HG02610 (cell line): Measurements from ENCODE around the gene PPM1J.
"Not testable (repeated sequence)": the region's sequence is repeated elsewhere in the genome, so short reads cannot be mapped to it uniquely, and the experiment has no call there.

Experiments used
- ATAC-seq: cut with Tn5 transposase; IDR thresholded peaks from one replicate; pipeline ENCODE4 v1.9.1; 2021; ENCODE audit warnings: mild to moderate bottlenecking, moderate library complexity; ENCODE audit not compliant: unreplicated experiment

PPM1J gene

GRCh38 chr1:112722601-112723510 is 7.7 kb upstream of the PPM1J start:
- no peak for ATAC-seq

DNA sequence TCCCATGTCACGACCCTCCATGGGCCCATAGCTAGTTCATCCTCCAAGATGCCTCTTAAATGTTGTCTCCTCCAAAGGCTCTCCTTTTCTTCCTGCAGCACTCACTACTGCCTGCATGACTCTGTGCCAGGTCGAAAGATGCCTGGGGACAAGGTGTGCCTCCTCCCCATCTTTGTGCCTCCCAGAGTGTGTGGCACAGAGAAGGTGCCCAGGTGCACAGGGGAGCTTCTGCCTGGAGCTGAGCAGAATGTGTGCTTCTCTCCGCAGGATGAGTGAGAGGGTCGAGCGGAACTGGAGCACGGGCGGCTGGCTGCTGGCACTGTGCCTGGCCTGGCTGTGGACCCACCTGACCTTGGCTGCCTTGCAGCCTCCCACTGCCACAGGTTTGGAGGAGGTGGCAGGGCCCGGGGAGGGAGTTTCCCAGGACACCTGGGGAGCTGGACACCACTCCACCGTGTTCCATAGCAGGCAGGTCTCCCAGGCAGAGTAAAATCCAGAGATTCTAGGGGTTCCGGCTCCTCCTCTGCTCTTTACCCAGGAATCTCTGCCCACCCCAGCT is 6.9 kb upstream of the PPM1J start:
- no peak for ATAC-seq

DNA sequence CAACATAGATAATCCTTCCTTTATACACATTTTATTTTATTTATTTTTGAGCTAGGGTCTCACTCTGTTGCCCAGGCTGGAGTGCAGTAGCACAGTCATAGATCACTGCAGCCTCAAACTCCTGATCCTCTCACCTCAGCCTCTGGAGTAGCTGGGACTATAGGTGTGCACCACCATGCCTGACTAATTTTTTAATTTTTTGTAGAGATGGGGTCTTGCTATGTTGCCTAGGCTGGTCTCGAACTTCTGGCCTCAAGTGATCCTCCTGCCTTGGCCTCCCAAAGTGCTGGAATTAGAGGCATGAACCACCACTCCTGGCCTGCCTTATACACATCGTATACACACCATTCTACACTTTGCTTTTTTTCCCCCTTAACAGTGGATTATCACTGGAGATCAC is 6.2 kb upstream of the PPM1J start:
- not testable (repeated sequence) for ATAC-seq

DNA sequence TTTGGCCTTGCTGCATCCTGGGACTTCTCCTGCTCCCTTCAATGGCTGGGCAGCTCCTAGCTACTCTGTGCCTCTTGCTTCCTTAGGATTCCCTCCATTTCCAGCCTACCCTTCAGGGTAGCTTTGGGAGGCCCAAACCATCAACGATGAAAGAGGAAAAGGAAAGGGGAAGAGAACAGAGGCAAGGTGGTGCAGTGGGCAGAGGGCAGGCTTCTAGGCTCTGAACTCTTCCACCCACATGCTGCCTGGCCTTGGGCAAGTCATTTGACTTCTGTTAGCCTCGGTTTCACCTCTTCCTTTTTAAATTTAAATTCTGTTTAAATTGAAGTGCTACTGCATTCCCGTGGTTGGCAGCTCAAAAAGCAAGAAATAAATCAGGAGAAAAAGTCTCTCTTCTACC is 5.7 kb upstream of the PPM1J start:
- ATAC-seq = no peak

GRCh38 chr1:112719706-112720105 is 4.6 kb upstream of the PPM1J start:
- no peak for ATAC-seq

- ATAC-seq = no peak
Measured at GRCh38 chr1:112718691-112719418, 3.7 kb upstream of the PPM1J start.

- ATAC-seq = no peak
Measured at GRCh38 chr1:112717263-112717873, 2.2 kb upstream of the PPM1J start.

GRCh38 chr1:112716133-112716720 is 1.1 kb upstream of the PPM1J start:
- peak; percentile 41 for ATAC-seq

GRCh38 chr1:112714313-112715263 is 544 bp downstream of the PPM1J start:
- ATAC-seq = peak; percentile 6

DNA sequence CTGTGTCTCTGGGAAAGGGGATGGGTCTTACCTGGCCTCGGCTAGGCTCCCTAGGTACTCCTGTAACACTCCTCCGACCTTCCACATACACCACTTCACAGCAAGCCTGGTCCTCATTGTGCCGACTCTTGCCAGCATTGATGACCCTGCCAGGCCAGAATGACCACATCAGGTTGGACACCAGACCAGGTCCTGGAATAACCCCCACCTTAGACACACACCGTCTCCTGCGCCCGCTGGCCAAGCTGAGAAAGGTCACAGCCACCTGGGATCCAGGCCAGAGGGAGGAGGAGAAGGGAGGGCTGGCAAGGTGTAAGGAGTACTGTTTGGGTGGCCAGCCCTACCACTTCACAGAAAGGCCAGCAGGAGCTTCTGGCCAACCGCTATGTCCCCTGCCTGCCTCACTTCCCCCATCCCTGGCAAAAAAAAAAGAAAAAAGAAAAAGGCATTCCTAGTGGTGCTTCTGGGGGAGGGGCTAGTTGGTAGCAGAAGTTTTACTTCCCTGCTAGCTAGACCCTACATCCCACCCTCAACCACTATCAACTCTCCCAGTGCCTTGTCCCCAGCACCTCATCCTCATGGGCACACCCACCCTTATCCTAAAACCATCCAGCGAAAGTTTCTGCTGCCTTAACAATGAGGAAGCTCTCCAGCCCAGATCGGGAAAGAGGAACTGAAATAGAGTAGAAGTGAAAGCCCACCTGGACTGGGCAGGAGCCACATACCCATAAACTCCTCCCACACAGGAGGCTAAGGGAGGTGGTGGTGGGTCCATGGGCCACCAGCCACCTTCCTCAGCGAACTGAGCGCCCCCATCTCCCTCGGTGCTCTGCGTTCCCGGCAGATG is 1.4 kb downstream of the PPM1J start:
- no peak for ATAC-seq

DNA sequence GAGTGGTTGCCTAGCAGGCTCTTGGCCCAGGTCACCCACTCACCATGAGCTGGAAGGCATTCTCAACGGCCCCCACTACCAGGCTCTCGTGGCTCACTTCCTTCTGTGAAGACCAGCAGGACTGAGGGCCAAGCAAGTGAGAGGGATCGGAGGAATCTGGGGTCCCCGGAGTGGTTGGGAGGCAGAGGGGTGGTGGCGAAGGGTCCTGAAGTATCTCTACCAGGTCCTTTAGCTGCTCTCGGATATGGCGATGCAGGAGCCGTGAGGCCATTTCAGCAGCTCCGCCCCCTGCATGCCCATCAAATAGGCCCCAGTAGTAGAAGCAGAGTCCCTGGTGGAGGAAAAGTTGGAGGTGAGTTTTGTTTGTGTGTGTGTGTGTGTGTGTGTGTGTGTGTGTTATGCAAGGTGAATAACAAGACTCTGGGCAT is 2.4 kb downstream of the PPM1J start:
- ATAC-seq = no peak

DNA sequence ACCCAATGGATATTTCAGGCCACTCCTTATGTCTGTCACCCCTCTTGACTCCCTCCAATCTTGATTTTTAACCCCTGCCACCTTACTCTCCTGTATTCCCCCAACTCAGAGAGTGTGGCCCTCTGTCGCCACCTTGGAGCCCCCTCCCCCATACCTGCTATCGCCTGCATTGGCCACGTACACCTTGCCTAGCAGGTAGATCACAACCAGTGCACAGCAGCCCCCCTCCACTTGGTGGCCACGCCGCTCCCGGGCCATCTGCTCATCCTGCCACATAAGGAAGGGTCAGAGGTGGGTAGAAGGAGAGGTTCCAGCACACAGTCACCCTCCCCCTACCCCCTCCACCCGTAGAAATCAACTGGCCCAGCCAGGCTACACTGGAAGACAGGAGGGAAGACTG is 2.9 kb downstream of the PPM1J start:
- ATAC-seq = no peak

- ATAC-seq = no peak
Measured at GRCh38 chr1:112711670-112712069, 3.5 kb downstream of the PPM1J start.

DNA sequence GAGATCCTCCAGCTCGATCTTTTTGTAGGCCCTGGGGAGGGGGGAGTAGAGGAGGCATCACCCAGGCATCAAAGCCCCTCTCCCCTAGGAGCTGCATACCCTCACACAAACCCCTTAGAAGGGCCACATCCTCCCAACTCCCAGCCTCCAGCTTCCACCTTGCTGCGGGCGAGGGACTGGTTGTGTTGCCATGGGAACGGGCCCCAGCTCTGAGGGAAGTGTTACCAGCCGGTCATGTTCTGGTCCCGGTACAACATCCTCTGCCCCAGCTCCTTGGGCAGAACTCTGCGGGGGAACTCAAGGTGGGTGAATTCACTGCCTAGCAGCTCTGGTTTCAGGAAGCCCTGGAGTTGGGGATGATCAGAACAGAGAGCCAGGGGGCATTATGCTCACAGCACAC is 4.1 kb downstream of the PPM1J start:
- ATAC-seq = no peak

GRCh38 chr1:112710586-112710985 is 4.5 kb downstream of the PPM1J start:
- ATAC-seq = no peak

GRCh38 chr1:112710159-112710558 is 5.0 kb downstream of the PPM1J start:
- ATAC-seq = no peak

DNA sequence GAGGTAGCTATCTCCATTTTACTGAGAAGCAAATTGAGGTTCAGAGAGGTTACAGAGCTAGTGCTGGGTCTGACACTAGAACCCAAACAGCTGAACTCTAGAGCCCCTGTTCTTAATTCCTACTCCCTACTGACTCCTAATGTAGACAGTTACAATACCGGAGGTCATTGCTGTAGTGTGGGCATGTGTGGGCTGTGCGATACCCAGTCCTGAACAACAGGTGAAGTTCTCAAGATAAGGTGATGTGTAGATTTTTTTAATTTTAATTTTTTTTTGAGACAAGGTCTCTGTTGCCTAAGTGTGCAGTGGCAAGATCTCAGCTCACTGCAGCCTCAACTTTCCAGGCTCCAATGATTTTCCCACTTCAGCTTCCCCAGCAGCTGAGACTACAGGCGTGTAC is 6.6 kb downstream of the PPM1J start:
- ATAC-seq = no peak

- no peak for ATAC-seq
Measured at GRCh38 chr1:112708002-112708448, 7.1 kb downstream of the PPM1J start.
